ENCODE data around the gene CHST7. TPM values are rescaled to one million over a fixed set of nuclear protein-coding genes. Genes with fewer than 3 reads are reported as not detected.
A peak's percentile ranks its signal among the peaks of the same experiment; 100 is the strongest.

CHST7 gene
- total RNA-seq, 1 donor from 2014 or later, result 15.9 TPM

GRCh38 chrX:46575586-46575985 lies 2.0 kb downstream of the CHST7 start:
- peak overlapping the region; percentile 82 for H3K4me3 ChIP-seq
- H3K27me3 ChIP-seq (ENCODE audit: low read depth), result no peaks in the 10 kb centered on the region
- peak overlapping the region; percentile 93 for H3K27ac ChIP-seq (replicated peaks)
- TF ChIP-seq CTCF (IDR thresholded peaks at IDR 0.05; ENCODE audit: borderline replicate concordance), result no peak
- H3K9me3 ChIP-seq (replicated peaks), result no peaks in the 10 kb centered on the region
- H3K36me3 ChIP-seq, result no peaks in the 10 kb centered on the region
- intact Hi-C loops (cut with micrococcal nuclease), result loop anchor here (10.0 kb wide), 1 partner anchor 69 kb away; no protein-coding TSS in a partner anchor
- DNase-seq, result no peak
- H3K4me1 ChIP-seq, result peaks cover 37% of the 10 kb centered on the region

GRCh38 chrX:46575991-46576392 lies 2.4 kb downstream of the CHST7 start:
- intact Hi-C loops (cut with micrococcal nuclease), result loop anchor here (10.0 kb wide), 1 partner anchor 69 kb away; no protein-coding TSS in a partner anchor
- TF ChIP-seq CTCF (IDR thresholded peaks at IDR 0.05; ENCODE audit: borderline replicate concordance), result peak; percentile 12
- no peaks in the 10 kb centered on the region for H3K27me3 ChIP-seq (ENCODE audit: low read depth)
- H3K9me3 ChIP-seq (replicated peaks), result no peaks in the 10 kb centered on the region
- H3K4me1 ChIP-seq, result peaks cover 41% of the 10 kb centered on the region
- peak overlapping the region; percentile 82 for H3K4me3 ChIP-seq
- no peaks in the 10 kb centered on the region for H3K36me3 ChIP-seq
- H3K27ac ChIP-seq (replicated peaks), result peak overlapping the region; percentile 93
- peak; percentile 36 for DNase-seq

GRCh38 chrX:46576458-46576857 lies 2.9 kb downstream of the CHST7 start:
- no peaks in the 10 kb centered on the region for H3K9me3 ChIP-seq (replicated peaks)
- peak overlapping the region; percentile 93 for H3K27ac ChIP-seq (replicated peaks)
- H3K36me3 ChIP-seq, result no peaks in the 10 kb centered on the region
- H3K27me3 ChIP-seq (ENCODE audit: low read depth), result no peaks in the 10 kb centered on the region
- TF ChIP-seq CTCF (IDR thresholded peaks at IDR 0.05; ENCODE audit: borderline replicate concordance), result peak; percentile 3
- DNase-seq, result peak; percentile 23
- peak overlapping the region; percentile 82 for H3K4me3 ChIP-seq
- intact Hi-C loops (cut with micrococcal nuclease), result loop anchor here (10.0 kb wide), 1 partner anchor 68 kb away; no protein-coding TSS in a partner anchor
- H3K4me1 ChIP-seq, result peaks cover 46% of the 10 kb centered on the region

- Histone ChIP-seq H3K36me3 (no peaks in the 10 kb centered on the region), H3K27me3 (ENCODE audit: low read depth) (no peaks in the 10 kb centered on the region), H3K27ac (replicated peaks) (peak overlapping the region; percentile 93), H3K9me3 (replicated peaks) (no peaks in the 10 kb centered on the region), H3K4me3 (peak overlapping the region; percentile 82), H3K4me1 (peaks cover 55% of the 10 kb centered on the region)
- no peak for DNase-seq
- intact Hi-C loops (cut with micrococcal nuclease), result loop anchor here (10.0 kb wide), 1 partner anchor 67 kb away; no protein-coding TSS in a partner anchor
- no peak for TF ChIP-seq CTCF (IDR thresholded peaks at IDR 0.05; ENCODE audit: borderline replicate concordance)
These were observed 3.8 kb downstream of the CHST7 start for GRCh38 chrX:46577221-46578005.

GRCh38 chrX:46579250-46579649 lies 5.7 kb downstream of the CHST7 start:
- Histone ChIP-seq H3K27me3 (ENCODE audit: low read depth) (no peaks in the 10 kb centered on the region), H3K4me1 (peaks cover 72% of the 10 kb centered on the region), H3K27ac (replicated peaks) (peak overlapping the region; percentile 93), H3K9me3 (replicated peaks) (no peaks in the 10 kb centered on the region), H3K4me3 (no peak overlapping the region), H3K36me3 (no peaks in the 10 kb centered on the region)
- TF ChIP-seq CTCF (IDR thresholded peaks at IDR 0.05; ENCODE audit: borderline replicate concordance), result no peak
- DNase-seq, result no peak
- intact Hi-C loops (cut with micrococcal nuclease), result loop anchor here (10.0 kb wide), 1 partner anchor 66 kb away; no protein-coding TSS in a partner anchor

All from left ventricle myocardium inferior (tissue), 1 donor.